ENCODE results near the gene ASGR1.
"Not testable (repeated sequence)": the region's sequence is repeated elsewhere in the genome, so short reads cannot be mapped to it uniquely, and the experiment has no call there.

ASGR1 gene

DNA sequence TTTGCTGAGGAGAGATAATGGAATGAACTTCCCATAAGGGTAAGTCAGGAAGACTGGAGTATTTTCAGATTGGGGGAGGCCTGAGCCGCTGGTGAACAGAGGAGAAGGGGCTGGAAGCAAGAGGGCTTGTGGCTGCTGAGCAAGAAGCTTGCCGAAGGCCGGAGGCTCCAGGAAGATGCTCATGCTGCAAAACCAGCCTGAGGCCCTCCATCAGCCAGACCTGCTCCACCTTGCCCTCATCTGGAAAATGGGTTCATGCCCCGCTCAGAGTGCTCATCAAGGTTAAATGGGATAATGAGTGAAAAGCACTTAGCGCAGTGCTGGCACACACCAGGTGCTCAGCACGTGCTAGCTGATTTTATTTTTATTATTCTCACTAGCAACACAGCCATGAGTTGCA, 5.5 kb upstream of the ASGR1 start:
- DNase-seq = no peak

DNA sequence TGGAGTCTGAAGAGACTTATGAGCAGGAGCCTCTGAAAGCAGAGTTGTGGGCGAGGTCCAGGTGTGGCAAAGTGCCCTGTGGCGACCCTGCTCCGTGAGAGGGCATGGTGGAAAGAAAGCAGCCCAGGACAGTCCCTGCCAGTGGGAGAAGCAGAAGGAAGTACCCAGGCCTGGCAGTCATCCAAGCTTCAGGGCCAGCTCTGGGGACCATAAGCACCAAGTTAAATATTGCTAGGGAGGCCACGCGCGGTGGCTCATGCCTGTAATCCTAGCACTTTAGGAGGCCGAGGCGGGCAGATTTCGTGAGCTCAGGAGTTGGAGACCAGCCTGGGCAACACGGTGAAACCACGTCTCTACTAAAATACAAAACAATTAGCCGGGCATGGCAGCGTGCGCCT, 4.9 kb upstream of the ASGR1 start:
- no peak for DNase-seq

DNA sequence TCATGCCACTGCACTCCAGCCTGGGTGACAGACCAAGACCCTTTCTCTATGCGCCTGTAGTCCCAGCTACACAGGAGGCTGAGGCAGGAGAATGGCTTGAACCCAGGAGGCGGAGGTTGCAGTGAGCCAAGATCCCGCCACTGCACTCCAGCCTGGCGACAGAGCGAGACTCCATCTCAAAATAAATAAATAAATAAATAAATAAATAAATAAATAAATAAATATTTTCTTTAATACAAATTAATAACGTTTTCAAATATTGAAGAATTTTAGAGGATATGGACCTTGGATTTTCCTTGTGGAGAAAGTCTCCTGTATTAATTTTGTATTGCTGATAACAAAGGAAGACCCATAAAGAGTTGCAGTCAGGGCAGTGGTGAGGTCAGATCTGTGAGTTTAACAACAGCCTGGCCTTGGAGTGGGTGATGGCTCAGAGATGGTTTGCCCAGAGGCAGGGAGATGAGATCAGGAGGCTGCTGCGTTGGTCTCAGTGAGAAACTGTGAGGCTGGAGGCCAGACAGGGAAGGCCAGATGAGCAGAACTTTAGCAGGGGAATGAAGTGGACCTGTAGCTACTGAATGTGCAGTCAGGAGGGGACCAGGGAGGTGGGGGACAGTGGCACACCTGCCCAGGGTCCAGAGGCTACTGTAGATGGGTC, 4.4 kb upstream of the ASGR1 start:
- DNase-seq = no peak

DNA sequence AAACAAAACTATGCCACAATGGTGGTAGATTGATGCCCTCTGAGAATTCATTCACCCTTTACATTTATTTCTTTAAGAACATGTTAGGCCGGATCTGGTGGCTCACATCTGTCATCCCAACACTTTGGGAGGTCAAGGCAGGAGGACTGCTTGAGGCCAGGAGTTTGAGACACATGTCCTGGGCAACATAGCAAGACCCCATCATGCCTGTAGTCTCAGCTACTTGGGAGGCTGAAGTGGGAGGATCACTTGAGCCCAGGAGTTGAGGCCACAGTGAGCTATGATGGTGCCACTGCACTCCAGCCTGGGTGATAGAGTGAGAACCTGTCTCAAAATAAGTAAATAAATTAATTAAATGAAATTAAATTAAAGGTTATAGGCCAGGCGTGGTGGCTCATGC, 2.9 kb upstream of the ASGR1 start:
- not testable (repeated sequence) for DNase-seq

DNA sequence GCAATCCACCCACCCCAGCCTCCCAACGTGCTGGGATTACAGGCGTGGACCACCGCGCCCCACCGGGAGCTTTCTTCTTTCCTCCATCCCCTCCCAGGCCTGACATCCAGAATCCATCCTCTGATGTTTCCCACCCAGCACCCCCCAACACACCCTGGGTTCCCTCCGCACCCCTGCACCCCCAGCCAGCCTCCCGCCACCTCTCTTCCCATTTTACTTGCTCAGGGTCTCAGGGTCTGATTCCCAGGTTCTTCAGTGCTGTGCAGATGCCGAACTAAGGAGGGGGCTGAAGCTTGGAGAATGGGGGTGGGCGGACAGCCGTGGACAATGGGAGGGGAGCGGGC, 225 bp downstream of the ASGR1 start:
- DNase-seq = no peak

DNA sequence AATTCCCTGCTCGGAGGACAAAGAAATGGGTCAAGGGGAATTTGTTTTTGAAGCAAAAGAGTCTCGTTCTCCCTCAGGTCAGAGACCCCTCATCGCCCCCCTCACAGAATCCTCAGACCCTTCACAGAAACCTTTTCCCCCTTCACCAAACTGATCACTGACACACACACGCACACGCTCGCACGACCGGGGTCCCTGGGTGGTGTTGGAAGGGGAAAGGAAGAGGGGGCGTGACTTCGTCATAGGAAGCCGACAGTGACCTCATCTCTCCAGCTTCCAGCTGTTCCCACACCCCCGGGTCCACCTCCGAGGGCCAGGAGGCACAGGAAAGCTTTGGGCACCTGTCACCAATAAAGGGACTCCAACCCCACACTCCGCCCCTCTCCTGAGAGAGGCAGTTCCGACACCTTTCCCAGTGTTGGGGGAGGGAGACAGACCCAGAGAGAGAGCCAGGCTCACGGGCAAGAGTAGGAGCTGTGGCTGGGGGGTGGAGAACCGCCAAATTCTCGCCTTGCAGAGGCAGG, 1.2 kb downstream of the ASGR1 start:
- DNase-seq = no peak

DNA sequence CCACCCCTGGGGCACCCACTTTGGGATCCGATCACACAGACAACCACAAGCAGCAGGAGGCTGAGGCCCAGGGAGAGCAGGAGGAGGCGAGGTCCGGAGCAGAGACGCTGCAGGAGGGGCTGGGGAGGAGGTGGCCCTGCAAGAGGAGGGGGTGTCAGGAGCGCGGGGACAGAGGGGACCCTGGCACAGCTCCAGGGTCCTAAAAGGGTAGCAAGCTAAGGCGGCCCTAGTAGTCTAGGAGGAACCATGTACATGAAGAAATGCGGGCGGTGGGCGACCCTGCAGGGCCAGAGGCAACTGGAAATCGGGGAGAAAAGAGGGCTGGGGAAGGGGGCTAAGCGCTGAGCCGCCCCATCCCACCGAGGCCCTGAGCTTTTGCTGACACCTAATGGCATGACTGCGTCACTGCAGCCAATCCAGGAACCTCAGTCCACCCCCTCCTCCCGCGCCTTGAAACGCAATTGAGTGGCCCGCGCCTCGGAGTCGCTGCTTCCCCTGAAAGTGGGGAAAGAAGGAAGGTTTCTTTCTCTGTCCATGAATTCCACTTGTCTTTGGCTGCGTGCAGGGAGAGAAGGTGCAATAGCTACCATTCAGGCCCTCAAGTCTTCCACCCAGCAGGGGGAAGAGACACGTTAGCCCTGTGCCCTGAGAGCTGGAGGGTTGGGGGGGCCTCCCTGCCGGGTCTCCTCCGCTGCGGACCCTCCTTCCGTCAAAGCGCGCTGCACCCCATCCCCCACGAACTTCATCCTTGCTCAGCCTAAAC, 1.8 kb downstream of the ASGR1 start:
- DNase-seq = peak; percentile 74

DNA sequence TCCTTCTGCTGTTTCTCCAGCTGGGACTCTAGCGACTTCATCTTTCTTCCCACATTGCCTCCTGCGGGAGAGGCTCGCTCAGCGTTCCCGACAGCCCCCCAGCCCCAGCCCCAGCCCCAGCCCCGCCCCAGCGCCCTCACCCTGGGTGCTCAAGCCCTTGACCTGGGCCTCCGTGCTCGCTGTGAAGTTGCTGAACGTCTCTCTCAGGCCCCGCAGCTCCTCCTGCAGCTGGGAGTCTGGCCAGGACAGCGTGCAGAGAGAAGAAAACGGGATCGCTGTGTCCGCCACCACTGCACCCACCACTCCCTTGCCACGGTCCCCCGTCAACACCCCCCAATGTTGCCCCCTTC, 2.4 kb downstream of the ASGR1 start:
- DNase-seq = no peak

DNA sequence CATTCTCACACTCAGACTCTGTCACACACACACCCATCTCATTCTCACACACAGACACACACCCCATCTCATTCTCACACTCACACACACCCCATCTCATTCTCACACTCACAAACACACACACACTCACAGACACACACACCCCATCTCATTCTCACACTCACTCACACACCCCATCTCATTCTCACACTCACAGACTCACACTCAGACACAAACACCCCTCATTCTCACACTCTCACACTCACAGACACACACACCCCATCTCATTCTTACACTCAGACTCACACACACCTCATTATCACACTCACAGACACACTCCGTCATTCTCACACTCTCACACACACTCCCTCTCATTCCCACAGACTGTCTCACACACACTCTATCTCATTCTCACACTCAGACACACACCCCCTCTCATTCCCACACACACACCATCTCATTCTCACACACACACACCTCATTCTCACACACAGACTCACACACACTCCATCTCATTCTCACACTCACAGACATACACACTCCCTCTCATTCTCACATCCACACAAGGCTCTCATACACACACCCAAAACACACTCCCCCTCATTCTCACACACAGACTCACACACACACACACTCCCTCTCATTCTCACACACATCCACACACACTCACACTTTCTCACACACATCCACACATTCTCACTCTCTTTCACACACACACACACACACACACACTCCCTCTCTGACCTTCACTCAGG, 2.9 kb downstream of the ASGR1 start:
- DNase-seq = no peak

DNA sequence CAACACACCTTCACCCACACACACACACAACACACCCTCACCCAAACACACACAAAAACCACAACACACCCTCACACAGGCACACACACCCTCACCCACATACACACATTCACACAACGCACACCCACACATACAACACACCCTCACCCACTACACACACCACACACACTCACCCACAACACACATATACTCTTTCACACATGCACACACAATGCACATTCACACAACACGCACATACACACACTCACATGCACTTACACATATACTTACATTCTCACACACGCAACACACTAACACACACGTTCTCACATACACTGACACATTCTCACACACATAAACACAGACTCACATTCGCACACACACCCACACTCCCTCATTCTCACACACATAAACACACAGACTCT, 3.8 kb downstream of the ASGR1 start:
- no peak for DNase-seq

DNA sequence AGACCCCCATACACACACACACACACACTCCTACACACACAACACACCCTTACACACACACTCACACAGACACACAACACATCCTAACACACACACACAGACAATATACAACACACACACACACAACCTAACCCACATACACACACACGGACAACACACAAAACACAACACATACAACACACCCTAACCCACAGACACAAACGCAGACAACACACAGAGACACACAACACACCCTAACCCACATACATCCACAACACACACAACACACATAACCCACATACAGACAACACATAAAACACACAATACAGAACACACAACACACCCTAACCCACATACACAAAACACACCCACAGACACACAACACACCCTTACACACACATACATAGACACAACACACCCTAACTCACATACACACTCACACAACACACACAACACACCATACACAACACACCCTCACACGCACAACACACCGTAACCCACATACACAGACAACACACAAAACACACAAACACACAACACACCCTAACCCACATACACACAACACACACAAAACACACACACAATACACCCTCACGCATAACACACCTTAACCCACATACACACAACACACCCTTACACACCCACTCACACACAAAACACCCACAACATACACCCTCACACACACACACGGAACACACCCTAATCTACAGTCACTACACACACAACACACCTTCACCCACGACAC, 4.4 kb downstream of the ASGR1 start:
- DNase-seq = no peak

DNA sequence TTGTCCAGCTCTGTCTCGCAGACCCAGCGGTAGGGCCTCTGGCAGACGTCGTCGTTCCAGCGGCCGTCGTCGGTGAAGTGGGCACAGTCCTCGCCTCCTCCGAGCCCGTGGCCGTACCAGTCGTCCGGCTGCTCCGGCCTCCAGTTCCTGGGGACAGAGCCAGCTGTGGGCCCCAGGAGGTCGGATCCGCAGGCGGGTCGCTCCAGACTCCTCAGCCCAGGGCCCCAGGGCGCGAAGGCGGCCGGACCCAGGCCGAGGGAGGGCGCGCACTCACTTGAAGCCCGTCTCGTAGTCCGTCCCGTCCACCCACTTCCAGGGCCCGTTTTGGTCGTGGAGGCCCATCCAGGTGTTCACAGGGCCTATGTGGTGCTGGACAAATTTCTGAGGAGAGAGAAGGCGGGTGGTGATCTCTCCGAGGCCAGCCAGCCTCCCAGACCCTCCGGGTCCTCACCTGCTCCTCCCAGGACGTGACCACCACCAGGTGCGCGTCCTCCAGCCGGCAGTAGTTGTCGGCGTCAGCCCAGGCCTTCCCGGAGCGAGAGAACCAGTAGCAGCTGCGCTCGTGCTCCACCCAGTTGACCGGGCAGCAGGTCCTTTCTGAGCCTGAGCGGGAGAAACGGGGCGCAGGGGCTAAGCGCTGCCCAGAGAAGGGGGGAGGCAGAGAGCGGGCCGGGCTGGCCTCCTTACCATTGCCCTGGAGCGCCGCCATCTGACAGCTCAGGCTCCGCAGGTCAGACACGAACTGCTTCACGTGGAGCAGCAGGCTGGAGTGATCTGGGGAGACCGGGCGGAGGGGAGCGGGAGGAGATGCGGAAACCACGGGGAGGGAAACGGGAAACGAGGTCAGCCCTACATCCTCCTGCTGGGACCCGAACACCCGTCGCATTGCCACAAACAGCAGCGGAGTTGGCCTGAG, 5.2 kb downstream of the ASGR1 start:
- peak; percentile 52 for DNase-seq

DNA sequence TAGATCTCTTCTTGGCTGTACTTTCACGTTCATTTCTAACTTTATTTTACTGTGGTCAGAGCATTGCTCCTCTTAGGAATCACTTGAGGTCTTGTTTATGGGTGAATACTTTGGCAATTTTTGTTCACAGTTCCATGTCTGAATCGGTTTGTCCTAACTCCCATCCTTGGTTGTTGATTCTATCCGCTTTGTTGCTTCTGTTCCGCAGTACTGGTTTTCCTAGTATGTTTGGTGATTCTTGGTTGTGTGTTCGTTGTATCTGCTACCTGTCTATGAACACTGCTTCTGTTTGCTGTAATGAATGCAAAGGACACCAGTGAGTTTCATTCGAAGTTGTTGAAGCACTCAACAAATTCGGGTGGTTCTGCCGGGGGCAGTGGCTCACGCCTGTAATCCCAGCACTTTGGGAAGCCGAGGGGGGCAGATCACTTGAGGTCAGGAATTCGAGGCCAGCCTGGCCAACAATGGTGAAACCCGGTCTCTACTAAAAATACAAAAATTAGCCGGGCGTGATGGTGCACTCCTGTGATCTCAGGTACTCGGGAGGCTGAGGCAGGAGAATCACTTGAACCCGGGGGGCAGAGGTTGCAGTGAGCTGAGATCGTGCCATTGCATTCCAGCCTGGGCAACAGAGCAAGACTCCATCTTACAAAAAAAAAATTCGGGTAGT, 6.5 kb downstream of the ASGR1 start:
- DNase-seq = not testable (repeated sequence)

DNA sequence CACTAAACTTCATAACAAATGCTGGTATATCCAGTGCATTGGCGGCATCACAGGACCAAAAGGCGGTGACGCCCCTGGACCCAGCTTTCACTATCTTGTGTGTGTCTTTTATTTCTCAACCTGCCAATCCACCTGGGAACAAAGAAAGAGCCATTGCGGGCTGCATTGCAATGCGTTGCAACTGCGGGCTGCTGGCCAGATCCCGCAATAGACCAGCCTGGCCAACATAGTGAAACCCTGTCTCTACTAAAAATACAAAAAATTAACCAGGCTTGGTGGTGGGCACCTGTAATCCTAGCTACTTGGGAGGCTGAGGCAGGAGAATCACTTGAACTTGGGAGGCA, 9.6 kb downstream of the ASGR1 start:
- DNase-seq = not testable (repeated sequence)

DNA sequence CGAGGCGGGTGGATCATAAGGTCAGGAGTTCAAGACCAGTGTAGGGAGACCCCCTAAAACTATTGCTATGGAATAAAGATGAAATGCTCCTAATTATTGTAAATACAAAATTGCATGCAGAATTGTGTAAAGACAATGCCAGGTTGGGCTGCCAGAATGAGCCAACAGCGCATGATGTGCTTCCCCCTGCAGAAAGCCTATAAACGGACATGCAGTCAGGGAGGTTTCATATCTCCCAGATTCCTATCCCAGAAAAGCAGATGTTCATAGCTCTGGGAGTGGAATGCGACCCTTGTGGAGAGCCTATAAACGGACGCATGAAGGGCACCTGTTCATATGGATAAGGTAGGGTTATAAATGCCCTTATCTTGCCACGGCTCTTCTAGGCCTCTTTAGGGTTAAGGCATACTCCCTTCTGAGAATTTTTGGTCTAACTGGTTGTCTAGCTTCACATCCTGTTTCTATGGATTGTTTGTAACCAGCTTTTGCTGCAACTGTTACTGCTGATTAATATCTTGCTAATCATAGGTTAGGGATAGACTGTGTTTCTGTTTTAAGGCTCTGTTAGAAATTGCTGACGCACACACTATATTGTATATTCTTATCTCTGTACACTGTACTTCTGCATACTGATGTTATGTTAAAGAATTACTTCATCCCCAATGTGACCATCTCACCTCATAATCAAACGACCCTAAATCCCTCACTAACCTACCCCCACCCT, 10.2 kb downstream of the ASGR1 start:
- DNase-seq = not testable (repeated sequence)

DNA sequence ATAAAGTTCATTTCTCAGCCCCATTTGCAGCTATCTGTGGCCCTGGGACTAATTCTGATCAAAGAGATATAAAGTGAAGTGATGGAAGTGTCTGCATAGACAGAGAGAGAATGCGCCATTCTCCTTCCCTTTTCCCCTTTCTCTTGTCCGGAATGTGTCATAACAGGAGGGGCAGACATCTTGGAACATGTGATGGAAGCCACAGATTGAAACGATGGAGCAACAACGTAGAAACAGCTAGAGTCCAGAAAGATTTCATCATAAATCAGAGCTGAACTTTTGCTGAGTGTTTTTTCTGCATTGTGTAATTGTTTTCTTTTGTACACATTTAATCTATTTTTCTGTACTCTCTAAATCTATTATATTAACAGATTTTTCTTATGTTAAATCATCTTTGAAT, 11.3 kb downstream of the ASGR1 start:
- DNase-seq = no peak

DNA sequence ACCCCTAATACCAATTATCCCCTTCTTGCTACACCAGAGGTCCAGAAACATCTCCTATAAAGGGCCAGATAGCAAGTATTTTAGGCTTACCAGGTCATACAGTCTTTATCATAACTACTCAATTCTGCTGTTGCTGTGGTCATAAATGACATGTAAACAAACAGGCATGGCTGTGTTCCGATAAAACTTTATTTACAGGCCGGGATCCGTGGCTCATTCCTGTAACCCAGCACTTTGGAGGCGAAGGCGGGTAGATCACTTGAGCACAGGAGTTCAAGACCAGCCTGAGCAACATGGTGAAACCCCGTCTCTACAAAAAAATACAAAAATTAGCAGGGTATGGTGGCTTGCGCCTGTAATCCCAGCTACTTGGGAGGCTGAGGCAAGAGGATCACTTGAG, 12.3 kb downstream of the ASGR1 start:
- DNase-seq = no peak

DNA sequence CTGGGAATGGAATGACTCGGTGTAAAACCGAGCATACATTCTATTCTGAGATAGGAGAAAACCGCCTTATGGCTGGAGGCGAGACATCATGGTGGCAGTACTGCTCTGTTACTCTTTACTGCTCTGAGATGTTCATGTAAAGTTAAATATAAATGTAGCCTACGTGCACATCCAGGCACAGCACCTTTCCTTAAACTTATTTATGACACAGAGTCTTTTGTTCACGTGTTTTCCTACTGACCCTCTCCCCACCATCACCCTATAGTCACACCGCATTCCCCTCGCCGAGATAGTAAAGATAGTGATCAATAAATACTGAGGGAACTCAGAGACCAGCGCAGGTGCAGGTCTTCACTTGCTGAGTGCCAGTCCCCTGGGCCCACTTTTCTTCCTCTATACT, 19.6 kb downstream of the ASGR1 start:
- DNase-seq = not testable (repeated sequence)

DNA sequence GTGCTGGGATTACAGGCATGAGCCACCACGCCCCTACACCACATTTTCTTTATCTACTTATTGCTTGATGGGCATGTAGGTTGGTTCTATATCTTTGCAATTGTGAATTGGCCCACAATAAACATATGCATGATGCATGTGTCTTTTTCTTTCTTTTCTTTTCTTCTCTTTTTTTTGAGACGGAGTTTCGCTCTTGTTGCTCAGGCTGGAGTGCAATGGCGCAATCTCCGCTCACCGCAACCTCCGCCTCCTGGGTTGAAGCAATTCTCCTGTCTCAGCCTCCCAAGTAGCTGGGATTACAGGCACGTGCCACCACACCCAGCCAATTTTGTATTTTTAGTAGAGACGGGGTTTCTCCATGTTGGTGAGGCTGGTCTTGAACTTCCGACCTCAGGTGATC, 20.7 kb downstream of the ASGR1 start:
- not testable (repeated sequence) for DNase-seq

DNA sequence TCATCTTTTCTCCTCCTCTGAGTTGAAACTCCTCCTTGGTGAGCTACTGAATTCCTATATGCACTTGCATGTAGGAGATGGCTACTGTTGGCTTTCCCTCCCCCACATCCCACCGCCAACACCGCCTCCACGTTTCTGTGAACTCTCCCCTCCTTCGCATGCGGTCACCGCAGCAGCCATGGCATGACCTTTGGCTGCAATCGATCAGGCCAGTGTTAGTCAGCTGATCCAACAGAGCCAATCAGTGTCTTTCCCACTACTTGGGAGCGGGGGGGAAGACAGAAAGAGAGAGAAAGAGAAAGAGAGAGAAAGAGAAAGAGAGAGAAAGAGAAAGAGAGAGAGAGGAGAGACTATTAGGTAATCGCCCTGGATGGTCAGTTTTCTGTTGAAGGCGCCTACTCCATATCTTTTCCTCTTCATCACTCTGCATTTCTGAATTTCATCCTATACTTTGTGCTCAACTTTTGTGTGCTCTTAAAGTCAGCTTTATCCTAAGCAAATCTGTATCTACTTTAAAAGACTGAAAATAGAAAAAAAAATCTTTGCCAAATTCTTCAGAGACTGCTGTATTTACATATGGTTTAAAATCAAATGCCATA, 22.7 kb downstream of the ASGR1 start:
- DNase-seq = no peak

DNA sequence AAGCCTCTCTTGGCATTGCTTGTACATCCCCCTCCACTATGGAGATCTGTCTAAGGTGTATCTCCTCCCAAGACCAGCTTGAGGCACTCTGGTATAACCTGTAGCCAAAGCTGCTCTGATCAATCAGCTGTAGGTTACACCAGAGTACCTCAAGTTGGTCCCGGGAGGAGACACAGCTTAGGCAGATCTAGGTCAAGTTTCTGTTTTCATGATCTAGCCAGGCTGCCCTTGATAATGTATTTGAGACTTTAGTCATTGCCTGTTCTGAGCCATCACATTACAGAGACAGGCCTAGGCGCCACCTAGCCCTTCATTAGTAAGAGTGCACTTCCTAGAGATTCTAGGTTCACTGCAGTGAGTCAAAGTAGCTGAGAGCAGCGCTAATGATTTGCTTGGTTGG, 31.4 kb downstream of the ASGR1 start:
- DNase-seq = no peak

Measured in CD4-positive, alpha-beta T cell treated with Interleukin-6 for 4 hours (primary cell).